Cardiac fibroblast (primary cell): ENCODE measurements around the gene SYNDIG1.
A peak's percentile ranks its signal among the peaks of the same experiment; 100 is the strongest.

Experiments
- DNase-seq, 2 donors: peaks; one replicate each; pipeline versions ENCODE4 v3.0.0 to v3.0.0-alpha.2; 2010; ENCODE audit warnings: low read depth in 2 of 2
- H3K4me3 ChIP-seq, 2 donors: replicated peaks in 1 of 2; 1 replicate in 1 of 2; 2 replicates in 1 of 2; pipeline ENCODE4 v1.5.1; 2011; ENCODE audit warnings: low read depth in 2 of 2, low read length in 2 of 2, mild to moderate bottlenecking in 2 of 2, moderate library complexity in 1 of 2
- TF ChIP-seq, protein P1 (sequence below): IDR thresholded peaks from one replicate; pipeline ENCODE4 v1.5.1; 2011; ENCODE audit warnings: low read depth, mild to moderate bottlenecking, low read length, inconsistent platforms

The SYNDIG1 gene

DNA sequence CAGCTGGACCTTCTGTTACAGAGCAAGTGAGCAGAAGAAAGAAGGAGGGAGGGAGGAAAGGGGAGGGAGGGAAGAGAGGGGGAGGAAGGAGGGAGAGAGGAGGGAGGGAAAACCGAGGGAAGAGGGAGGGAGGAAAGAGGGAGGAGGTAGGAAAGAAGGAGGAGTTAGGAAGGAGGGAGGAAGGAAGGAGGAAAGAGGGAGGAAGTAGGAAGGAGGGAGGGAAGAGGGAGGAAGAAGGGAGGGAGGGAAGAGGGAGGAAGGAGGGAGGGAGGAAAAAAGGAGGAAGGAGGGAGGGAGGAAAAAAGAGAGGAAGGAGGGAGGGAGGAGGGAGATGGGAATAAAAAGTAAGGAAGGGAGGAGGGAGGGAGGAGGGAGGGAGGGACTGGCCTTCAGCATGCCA lies 191.8 kb downstream of the SYNDIG1 start:
- DNase-seq, result no peak
- H3K4me3 ChIP-seq, result no peak overlapping the region
- TF ChIP-seq, protein P1, sequence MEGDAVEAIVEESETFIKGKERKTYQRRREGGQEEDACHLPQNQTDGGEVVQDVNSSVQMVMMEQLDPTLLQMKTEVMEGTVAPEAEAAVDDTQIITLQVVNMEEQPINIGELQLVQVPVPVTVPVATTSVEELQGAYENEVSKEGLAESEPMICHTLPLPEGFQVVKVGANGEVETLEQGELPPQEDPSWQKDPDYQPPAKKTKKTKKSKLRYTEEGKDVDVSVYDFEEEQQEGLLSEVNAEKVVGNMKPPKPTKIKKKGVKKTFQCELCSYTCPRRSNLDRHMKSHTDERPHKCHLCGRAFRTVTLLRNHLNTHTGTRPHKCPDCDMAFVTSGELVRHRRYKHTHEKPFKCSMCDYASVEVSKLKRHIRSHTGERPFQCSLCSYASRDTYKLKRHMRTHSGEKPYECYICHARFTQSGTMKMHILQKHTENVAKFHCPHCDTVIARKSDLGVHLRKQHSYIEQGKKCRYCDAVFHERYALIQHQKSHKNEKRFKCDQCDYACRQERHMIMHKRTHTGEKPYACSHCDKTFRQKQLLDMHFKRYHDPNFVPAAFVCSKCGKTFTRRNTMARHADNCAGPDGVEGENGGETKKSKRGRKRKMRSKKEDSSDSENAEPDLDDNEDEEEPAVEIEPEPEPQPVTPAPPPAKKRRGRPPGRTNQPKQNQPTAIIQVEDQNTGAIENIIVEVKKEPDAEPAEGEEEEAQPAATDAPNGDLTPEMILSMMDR, result no peak

DNA sequence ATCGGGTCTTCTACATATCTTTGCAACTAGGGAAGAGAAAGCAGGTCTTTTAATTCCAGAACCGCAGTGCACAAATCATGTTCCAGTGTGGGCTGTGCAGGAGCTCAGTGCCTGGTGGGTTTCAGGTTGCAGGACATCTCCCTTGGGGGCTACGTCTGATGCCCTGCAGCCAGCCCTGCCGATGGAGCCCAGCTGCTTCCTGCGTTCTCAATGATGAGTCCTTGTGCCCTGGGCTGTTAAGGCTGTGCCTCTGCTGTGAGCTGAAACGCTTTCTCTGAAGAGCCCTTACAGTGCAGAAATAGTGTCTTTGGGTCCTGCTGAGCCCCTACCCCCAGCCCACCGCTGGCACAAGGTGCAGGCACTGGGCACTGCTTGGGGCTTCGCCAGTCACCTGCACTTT lies 192.9 kb downstream of the SYNDIG1 start:
- TF ChIP-seq, protein P1, result no peak
- no peak for DNase-seq
- no peak overlapping the region for H3K4me3 ChIP-seq

DNA sequence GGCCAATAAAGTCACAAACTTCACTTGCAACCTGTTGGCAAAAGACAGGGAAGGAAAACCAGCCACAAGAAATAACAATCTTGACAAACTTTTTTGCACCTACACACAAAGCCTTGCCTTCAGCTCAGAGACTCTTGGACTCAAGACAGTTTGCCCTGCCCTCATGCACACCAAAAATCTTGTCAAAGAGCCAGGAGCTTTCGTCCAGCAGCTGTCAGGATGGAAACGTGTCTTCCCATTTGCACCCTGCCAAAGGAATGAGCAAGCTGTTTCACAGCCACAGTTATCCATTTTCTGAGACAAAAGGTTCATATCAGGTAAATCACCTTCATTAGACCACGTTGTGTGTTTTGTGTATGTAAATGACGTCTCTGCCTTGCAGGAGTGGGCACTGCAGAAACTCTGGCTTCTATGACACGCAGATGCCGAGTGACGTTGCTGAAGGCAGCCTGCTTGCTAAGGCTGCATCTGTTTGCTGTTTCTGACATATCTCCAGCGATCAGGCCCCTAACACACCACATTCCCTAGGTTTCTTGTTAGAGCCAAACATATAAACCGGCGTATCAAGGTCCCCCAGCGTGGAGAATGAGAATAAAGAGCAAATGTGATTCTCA lies 193.4 kb downstream of the SYNDIG1 start:
- DNase-seq, result peak in 1 of 2 donors; percentile 33
- TF ChIP-seq, protein P1, result no peak
- H3K4me3 ChIP-seq, result no peak overlapping the region

DNA sequence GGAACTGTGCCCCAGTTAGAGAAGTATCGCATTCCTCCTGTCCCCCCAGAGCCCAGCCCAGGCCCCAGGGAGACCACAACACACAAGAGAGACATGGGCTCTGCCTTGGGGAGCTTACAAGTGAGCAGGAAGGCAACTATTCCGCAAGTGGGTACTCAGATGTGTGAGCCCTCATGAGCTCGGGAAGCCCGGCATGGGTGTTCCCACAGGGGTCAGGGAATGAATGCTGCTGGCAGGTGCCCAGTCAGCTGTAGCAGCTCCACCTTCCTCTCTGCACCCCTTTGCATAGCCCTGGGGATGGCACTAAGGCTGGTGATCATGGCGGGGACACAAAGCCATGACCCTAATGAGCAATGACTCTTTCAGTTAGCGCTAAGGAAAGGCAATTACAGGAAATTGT lies 194.1 kb downstream of the SYNDIG1 start:
- no peak overlapping the region for H3K4me3 ChIP-seq
- TF ChIP-seq, protein P1, result no peak

DNA sequence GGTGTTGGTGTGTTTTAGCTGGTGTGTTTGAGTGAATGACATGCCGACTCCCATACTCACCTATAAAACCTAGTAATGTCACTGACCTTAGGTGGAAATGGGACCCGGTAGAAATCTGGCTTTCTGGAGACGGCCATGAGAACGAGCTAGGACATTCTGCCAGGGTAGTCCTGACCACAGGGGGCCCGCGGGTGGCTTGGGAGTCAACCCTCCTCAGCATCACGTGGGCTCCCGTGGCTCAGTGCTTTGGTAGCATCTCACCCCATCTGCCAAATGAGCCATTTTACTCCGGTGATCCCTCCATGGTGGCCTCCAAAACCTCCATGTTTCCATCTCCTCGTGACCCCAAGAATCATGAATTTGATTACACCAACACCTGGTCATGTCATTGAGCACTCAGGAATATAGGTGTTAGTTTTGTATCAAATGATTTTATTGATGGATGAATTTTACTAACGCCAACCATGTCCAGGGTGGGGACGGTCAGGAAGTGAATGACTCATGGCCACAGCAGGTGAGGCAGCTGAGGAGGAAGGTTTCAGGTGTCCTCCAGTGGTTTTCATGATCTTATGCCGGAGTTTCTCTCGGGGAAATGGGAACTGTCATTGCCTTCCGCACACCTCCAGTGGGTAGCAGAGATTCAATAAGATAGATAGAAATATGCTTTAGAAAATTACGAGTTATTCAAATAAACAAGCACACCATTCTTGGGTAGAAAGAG lies 195.0 kb downstream of the SYNDIG1 start:
- H3K4me3 ChIP-seq, result no peak overlapping the region
- TF ChIP-seq, protein P1, result no peak
- DNase-seq, result no peak

More for the DNA sequence above, 194.1 kb downstream of the SYNDIG1 start:
- DNase-seq, result no peak

DNA sequence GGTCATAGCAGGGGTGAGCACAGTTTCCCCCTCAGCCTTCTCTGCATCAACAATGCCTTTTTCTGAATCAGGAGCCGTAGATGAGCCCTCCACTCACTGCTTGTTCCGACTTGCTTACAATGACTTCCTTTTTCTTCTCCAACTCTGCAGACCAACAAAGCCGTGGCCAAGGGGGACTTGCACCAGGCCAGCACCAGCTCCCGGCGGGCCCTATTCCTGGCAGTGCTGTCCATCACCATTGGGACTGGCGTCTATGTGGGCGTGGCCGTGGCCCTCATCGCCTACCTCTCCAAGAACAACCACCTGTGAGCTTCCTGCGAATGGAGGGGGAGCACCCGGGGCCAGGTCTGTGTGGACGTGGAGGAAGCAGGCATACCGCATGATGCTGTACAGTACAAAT lies 195.8 kb downstream of the SYNDIG1 start:
- no peak overlapping the region for H3K4me3 ChIP-seq
- DNase-seq, result no peak
- TF ChIP-seq, protein P1, result no peak

DNA sequence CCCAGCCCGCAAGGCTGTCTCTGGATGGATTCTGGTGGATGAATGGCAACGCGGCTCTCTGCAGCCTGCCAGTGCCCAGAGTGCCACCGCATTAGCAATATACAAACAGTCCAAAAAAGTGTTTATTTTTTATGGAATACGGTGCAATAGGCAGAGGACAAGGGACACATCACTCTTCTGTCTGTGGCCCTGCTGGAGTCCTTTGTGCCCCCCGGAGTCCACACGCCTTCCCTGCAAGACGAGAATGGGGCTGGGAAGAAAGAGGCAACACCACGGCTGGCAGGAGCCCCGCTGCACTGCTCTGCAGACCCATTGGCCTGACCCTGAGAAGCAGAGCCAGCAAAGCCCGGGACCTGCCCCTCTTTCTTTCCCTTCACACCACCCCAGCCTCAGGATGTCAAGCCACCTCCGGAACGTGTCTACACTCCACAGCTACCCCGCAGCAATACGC lies 196.3 kb downstream of the SYNDIG1 start:
- no peak overlapping the region for H3K4me3 ChIP-seq
- no peak for DNase-seq
- TF ChIP-seq, protein P1, result no peak
